Pulmonary artery endothelial cell (primary cell): ENCODE measurements around the gene COPZ2. TPM values are rescaled to one million over a fixed set of nuclear protein-coding genes. Genes with fewer than 3 reads are reported as not detected.
"Not testable (repeated sequence)": the region's sequence is repeated elsewhere in the genome, so short reads cannot be mapped to it uniquely, and the experiment has no call there.

Experiments
- DNase-seq: peaks from one replicate; pipeline ENCODE4 v3.0.0-alpha.2; 2011; ENCODE audit warnings: low read depth, low spot score
- total RNA-seq: library from RNA; depleted of rRNA; stranded (reverse); fragments of >200 nt; gene quantifications from 2 replicates; pipeline ENCODE4 v1.2.3, GENCODE V29; 2014

Gene COPZ2
- total RNA-seq, 1 donor from 2014 or later = 7.4 TPM

DNA sequence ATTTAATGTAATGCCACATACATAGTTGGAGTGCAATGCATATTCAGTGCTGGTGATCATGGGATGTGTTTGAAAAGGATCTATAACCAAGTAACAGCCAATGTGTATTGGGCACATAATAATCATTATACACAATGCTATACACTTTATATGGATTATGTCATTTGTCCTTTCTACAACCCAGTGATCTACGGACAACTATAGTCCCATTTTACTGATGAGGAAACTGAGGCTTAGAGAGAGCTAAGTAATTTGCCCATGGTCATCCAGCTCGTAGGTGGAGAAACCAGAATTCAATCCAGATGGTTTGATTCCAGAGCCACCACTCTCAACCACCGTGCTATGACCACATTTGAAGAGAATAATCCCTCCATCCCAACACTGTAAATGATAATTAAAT is 27.4 kb downstream of the COPZ2 start:
- no peak for DNase-seq

DNA sequence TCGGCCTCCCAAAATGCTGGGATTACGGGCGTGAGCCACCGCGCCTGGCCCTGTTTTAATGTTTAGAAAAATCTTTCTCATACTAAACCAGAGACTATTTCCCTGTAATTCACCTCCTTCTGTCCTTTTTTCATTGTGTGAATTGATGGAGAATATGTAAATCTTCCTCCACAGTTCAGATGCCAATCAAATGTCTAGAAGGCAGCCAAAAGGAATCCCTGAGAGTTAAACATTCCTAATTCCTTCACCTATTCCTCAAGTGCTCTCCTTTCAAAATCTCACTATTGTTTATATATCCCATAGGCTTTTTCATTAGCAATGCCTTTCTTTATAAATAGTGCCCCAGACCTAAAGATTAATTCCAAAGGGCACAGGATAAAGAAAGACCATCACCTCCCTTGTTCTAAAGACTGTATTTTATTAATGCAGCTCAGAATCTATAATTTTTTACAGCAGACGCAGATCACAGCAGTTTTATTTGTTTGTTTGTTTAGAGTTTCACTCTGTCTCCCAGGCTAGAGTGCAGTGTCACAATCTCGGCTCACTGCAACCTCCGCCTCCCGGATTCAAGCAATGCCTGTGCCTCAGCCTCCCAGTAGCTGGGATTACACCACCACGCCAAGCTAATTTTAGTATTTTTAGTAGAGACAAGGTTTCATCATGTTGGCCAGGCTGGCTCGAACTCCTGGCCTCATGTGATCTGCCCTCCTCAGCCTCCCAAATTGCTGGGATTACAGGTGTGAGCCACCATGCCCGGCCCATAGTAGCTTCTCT is 30.5 kb downstream of the COPZ2 start:
- DNase-seq = no peak

GRCh38 chr17:48004983-48005382 is 32.6 kb downstream of the COPZ2 start:
- no peak for DNase-seq

DNA sequence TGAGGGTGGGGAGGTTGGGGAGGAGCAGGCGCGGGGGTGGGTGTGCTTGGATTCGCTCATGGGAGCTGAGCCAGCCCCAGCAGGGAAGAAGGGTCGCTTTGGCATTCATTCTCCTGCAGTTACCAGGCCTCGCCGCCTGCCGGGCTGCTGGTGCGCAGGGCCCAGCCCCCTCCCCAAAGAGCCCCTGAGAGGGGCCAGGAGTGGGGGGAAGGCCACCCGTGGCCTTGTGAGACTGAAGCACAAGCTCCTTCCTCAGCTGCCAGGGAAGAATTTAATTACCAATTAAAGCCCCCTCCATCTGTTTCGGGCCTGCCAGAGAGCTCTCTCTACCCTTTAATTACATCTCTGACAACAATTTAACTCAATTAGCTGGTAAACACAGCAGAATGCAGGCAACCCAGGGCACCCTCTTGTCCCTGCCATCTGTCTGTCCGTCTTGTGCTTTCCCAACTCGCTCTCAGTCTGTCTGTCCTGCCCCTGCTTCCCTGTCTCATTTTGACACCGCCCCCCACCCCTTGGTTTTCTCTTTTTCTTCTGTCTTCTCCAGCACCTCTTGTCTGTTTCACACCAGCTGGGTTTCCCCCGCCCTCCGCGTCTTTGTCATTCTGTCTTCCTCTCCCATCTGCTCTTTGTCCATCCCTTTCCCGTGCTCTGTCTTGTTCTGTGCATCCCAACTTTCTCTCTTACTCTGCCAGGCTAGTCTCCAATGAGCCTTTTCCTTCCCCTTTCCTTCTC is 34.0 kb downstream of the COPZ2 start:
- DNase-seq = no peak

DNA sequence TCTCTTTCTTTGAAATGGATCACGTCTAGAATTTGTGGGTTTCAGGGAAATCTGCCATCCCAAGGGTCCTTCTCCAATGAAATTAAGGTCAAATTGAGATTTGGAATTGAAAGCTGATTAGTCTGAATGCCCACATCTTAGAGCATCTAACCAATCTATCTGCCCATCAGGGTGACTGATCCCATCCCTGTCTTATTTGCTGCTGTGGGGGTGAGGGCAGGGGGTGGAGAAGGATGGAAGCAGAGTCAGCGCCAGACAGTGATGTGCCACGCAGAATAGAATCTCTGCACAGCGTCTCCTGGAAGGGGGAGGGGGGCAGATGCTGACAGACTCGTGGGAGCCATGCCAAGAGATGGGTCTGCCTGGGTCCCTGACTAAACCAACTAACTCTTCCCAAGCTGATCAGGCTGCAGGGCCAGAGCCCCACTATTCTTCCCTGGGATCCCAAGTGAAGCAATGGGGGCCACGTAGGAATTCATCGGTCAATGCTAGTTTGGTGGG is 34.6 kb downstream of the COPZ2 start:
- no peak for DNase-seq

- DNase-seq = peak; percentile 54
Observed at GRCh38 chr17:48002266-48002915, 35.2 kb downstream of the COPZ2 start.

- not testable (repeated sequence) for DNase-seq
Observed at GRCh38 chr17:48001657-48002056, 35.9 kb downstream of the COPZ2 start.

GRCh38 chr17:48001197-48001596 is 36.4 kb downstream of the COPZ2 start:
- DNase-seq = no peak

DNA sequence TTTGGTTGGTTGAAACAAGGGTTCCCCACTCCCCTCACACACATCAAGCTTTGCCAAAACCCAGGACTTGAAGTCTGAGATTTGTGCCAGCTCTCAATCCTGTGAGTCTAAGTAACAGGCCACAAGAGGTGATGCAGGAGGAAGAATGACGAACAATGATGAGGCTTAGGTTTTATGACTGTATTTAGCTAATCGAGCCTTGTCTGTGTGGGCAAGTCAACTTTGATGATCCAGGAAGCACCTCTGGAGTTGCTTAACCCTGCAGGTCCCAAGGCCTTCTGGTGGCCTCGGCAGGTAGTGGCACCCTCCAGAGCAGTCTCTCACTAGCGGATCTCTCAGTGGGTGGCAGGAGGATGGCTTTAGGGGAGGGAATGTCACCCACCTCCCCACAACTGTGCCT is 38.0 kb downstream of the COPZ2 start:
- no peak for DNase-seq

GRCh38 chr17:47998044-47998443 is 39.6 kb downstream of the COPZ2 start:
- DNase-seq = no peak

GRCh38 chr17:47997586-47997985 is 40.0 kb downstream of the COPZ2 start:
- no peak for DNase-seq

DNA sequence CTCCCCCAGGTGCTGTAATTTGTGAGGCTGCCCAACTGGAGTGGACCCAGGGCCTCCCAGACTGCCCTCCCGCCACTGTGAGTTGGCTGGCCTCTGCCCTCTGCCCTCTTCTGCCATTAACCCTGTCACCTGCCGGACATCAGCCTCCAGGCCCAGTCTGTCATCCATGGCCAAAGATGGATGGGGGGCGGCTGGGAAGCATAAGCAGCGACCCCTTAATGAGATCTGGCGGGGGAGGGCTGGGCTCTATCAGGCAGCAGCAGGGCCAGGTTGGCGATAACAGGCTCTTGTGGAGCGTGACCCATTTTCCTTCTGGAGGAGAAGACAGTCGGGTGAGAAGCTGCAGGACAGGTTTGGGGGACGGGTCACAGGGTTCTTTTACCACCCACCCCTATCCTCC is 41.4 kb downstream of the COPZ2 start:
- no peak for DNase-seq

DNA sequence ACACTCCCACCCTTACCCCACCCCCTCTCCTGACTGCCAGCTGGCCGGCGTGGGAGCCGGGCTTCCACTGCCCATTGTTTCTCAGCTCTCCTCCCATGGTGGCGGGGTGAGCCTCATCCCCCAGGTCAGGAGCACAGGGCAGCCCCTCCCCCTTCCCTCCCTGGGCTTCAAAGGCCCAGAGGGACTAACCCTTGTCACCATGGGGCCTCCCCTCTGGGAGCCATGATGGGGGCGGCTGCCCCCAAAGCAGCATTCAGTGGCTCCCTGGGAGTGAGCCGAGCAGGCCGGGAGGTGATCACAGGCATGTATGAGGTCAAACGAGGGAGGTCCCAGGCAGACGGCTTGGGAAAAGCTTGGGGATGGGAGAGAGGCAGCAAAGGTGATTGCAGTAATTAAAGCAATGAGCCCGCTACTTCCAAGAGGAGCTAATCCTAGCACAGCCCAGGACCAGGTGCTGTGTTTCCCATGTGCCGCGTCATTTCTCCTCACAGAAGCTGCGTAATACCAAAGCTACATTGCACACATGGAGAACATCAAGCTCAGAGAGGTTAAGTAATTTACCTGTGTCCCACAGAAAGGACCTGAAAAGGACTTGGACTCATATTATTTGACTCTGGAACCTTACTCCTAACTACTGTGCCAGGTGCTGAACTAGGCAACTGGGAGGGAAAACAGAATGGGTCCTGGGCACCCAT is 42.2 kb downstream of the COPZ2 start:
- no peak for DNase-seq

DNA sequence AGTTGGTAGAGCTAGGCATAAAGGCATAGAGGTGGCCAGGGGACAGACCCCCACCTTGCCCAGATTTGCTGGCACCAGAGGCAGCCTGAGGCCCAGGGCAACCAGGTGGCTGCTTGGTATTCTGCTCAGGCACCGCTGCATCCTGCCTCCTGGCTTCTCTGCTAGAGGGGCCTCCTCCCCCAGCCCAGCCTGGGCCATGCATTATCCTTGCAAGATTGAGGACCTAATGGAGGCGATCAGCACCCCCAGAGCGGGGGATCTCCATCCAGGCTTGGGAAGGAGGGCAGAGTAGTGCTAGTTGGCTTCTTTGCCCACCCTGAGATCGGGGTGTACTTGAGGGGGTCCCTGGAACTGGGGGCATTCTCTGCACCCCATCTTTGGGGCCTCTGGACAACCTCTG is 42.9 kb downstream of the COPZ2 start:
- DNase-seq = no peak

DNA sequence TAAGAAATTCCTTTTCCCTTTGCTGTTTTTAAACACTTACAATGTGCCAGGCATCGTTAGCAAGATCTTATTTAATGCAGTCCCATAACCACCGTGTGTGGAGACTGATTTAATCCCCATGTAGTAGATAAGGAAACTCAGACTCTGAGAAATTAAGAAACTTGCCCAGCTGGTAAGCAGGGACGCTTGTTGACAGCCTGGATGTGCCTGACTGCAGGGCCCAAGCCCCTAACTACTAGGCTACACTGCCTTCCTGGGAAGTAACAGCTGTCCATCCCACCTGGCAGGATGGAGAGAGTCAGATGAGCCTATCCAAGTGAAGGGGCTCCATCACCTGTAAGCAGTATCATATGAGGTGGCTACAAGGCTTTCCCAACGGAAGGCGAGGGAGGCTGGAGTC is 43.6 kb downstream of the COPZ2 start:
- no peak for DNase-seq

GRCh38 chr17:47993031-47993564 is 44.5 kb downstream of the COPZ2 start:
- no peak for DNase-seq

DNA sequence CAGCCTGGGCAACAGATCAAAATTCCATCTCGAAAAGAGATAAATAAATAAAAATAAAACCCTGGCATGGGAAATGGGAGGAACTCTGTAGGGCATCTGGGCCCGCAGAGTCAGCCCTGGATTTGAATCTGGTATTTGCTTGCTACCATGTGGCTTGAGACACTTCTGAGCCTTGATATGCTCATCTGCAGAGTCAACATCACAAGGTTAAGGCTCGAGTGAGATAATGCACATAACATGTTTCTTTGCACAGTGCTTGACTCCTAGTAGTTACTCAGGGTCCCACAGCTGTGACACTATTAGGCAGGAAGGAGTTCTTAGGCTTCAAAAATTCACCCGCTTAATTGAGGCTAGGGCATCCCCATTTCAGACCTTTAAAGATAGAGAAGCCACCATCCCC is 45.4 kb downstream of the COPZ2 start:
- no peak for DNase-seq

DNA sequence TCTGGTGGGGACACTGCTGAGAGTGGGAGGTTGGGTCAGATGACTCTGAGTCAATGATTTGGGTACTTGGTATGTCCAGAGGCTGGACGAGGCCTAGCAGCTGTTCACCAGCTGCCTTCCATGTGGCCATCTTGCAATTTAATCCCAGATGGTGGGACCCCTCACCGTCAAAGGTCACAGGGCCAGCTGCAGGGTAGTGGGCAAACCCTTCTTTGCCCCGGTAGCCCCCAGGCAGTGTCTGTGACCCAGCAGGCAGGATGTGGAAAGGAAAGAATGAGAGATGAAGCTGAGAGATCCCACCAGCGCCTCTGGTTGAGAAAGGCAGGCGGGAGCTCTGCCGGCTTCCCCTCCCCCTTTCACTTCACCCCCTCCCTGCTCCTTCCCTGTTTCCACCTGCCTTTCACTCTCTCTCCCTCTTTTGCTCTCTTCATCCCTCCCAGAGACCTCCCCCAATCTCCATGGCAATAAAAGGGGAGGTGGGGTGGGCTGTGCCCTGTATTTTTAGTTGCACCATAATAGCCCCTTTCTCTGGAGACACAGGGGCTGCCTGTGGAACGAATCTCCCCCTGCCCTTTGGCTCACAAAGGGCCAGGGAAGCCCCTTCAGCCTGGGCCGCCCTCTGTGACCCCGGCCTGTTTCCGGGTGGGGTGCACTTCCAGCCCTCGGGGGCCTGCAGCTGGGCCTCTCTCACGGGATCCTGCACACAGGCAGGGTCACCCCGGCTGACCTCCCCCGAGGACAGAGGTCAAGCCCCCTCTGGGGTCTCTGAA is 46.5 kb downstream of the COPZ2 start:
- no peak for DNase-seq

- DNase-seq = no peak
Observed at GRCh38 chr17:47989700-47990099, 47.9 kb downstream of the COPZ2 start.

- DNase-seq = no peak
Observed at GRCh38 chr17:47989159-47989558, 48.4 kb downstream of the COPZ2 start.

DNA sequence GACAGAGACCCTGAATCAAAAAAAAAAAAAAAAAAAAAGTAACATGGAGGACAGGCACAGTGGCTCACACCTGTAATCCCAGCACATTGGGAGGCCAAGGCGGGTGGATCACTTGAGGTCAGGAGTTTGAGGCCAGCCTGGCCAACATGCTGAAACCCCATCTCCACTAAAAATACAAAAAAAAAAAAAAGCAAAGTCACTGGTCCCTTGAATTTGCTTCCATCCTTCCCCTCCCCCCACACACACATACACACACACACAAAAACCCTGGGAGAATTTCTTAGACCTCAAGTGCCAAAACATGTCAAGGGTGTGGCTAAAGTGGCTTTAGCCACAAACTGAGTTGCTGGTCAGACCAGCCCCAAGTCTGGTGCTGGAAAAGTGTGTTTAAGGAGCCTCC is 49.2 kb downstream of the COPZ2 start:
- DNase-seq = not testable (repeated sequence)
